ENCODE data around the gene CYGB.

Gene CYGB

DNA sequence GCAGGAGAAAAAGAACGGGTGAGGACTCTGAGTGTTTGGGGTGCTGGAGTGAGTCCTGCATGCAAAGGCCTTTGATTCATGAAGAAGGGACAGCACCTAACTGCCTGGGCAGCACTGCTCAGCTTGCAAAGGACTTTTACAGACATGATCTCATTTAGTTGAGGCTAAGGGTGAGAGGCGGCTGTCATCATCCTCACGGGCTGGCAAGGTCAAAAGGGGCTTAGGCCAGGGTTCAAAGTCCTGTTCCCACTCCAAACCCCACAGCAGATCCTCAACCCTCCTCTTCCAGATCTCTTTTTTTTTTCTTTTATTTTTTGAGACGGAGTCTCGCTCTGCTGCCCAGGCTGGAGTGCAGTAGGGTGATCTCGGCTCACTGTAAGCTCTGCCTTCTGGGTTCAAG lies 41.0 kb downstream of the CYGB start:
- H3K4me1 ChIP-seq (ENCODE audit: control insufficient read depth in 1 of 2, insufficient read depth in 1 of 2, low read depth in 1 of 2, low read length in 1 of 2), result peaks cover 69 to 70% of the 10 kb centered on the region in 2 experiments
- no peaks in the 10 kb centered on the region for H3K36me3 ChIP-seq
- H3K9me3 ChIP-seq, result no peaks in the 10 kb centered on the region
- no peak overlapping the region for H3K4me3 ChIP-seq (ENCODE audit: low read depth in 1 of 2, low read length in 1 of 2)
- no peaks in the 10 kb centered on the region for H3K27me3 ChIP-seq
- H3K27ac ChIP-seq, result no peak overlapping the region
- TF ChIP-seq, protein P1, sequence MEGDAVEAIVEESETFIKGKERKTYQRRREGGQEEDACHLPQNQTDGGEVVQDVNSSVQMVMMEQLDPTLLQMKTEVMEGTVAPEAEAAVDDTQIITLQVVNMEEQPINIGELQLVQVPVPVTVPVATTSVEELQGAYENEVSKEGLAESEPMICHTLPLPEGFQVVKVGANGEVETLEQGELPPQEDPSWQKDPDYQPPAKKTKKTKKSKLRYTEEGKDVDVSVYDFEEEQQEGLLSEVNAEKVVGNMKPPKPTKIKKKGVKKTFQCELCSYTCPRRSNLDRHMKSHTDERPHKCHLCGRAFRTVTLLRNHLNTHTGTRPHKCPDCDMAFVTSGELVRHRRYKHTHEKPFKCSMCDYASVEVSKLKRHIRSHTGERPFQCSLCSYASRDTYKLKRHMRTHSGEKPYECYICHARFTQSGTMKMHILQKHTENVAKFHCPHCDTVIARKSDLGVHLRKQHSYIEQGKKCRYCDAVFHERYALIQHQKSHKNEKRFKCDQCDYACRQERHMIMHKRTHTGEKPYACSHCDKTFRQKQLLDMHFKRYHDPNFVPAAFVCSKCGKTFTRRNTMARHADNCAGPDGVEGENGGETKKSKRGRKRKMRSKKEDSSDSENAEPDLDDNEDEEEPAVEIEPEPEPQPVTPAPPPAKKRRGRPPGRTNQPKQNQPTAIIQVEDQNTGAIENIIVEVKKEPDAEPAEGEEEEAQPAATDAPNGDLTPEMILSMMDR (IDR thresholded peaks at IDR 0.05), result no peak

DNA sequence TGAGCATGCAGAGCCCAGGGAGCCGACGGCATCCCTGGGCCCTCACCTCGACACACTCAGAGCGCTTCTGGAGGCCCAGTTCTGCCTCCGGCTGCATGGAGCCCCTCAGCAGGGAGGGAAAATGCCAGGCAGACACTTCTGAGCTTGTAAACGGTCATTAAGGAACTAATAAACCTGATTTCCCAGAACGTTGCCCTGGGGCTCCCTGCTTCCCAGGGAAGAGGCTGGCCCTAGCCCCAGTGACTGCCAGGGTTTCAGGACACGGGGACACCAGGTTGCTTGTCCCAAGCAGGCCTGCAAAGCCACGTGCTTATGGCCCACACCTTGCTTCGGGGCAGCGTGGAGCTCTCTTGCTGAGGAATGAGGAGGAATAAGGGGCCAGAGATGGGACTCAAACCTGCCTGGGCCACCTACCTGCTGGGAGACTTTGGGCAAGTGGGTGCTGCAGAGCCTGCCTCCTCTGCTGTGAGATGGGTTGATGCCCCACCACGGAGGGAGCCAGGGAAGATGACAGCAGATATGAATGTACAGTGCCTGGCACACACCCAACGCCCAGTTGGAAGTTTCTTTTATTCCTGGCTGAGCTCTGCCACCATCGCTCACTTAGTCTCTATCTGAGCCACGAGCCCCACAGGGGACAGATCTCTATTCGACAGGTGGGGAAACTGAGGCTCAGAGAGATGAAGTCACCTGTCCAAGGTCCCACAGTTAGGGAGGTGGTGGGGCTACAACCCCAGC lies 41.7 kb downstream of the CYGB start:
- Histone ChIP-seq H3K4me3 (ENCODE audit: low read depth in 1 of 2, low read length in 1 of 2) (no peak overlapping the region), H3K4me1 (ENCODE audit: control insufficient read depth in 1 of 2, insufficient read depth in 1 of 2, low read depth in 1 of 2, low read length in 1 of 2) (peaks cover 69 to 74% of the 10 kb centered on the region in 2 experiments), H3K27me3 (no peaks in the 10 kb centered on the region), H3K27ac (peak overlapping the region; percentile 98), H3K36me3 (no peaks in the 10 kb centered on the region), H3K9me3 (no peaks in the 10 kb centered on the region)
- TF ChIP-seq, protein P1 (IDR thresholded peaks at IDR 0.05), result no peak

DNA sequence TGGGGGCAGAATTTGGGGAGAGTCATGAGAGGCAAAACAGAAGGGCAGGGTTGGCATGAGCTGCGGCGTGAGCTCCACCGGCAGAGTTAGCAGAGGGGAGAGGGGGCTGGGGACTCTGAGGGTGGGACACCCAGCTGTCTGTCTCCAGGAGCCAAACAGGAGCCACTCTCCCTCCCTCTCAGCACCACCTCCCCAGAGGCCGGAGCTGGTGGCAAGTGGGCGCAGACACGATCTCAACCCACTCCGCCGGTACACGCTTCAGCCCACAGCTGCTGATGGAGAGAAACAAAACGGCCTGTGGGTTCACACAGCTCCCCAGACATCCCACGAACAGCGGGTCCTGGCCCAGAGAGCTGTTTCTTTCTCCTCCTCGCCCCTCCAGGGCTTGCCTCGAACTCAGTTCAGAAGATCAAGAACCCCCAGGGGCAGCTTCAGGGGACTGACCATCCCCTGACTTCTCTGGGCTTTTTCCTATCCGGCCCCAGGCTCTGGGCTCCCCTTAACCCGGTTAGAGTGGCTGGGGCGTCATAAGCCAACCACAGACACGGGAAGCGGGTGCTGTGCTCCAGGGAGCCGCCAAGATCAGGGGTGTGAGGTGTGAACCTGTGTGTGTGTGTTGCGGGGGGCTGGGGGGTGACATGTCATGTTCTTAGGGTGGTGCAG lies 43.9 kb downstream of the CYGB start:
- H3K27me3 ChIP-seq, result no peaks in the 10 kb centered on the region
- no peaks in the 10 kb centered on the region for H3K9me3 ChIP-seq
- H3K4me3 ChIP-seq (ENCODE audit: low read depth in 1 of 2, low read length in 1 of 2), result peak overlapping the region; percentile 59 to 62
- TF ChIP-seq, protein P1 (IDR thresholded peaks at IDR 0.05), result no peak
- H3K4me1 ChIP-seq (ENCODE audit: control insufficient read depth in 1 of 2, insufficient read depth in 1 of 2, low read depth in 1 of 2, low read length in 1 of 2), result peaks cover 65 to 67% of the 10 kb centered on the region in 2 experiments
- no peaks in the 10 kb centered on the region for H3K36me3 ChIP-seq
- H3K27ac ChIP-seq, result peak overlapping the region; percentile 98

DNA sequence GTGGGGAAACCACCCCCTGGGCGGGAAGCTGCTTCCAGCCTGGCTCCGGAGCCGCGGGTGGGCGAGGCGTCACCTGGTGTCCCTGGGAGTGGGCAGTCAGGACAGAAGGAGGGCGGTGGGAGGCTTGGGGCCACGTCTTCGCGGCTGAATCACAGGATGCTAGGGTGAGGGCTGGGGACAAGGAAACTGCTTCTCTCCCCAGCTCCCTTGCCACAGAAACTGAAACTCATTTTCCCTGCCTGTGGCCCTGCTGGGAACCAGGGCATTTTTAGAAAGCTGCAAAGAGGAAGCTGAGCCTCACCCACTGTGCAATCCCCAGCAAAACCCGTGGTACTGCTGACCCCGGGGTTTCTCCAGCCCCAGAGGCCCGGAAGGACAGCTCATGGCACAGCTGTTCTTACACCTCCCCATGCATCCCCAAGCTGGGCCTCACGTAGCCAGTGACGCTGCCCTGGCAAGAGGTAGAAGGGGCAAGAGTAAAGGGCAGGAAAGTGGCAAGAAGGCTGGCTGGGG lies 44.5 kb downstream of the CYGB start:
- TF ChIP-seq, protein P1 (IDR thresholded peaks at IDR 0.05), result peak; percentile 47
- Histone ChIP-seq H3K36me3 (no peaks in the 10 kb centered on the region), H3K4me3 (ENCODE audit: low read depth in 1 of 2, low read length in 1 of 2) (peak overlapping the region; percentile 59 to 62), H3K9me3 (no peaks in the 10 kb centered on the region), H3K4me1 (ENCODE audit: control insufficient read depth in 1 of 2, insufficient read depth in 1 of 2, low read depth in 1 of 2, low read length in 1 of 2) (peaks cover 61 to 63% of the 10 kb centered on the region in 2 experiments), H3K27ac (peak overlapping the region; percentile 98), H3K27me3 (no peaks in the 10 kb centered on the region)

DNA sequence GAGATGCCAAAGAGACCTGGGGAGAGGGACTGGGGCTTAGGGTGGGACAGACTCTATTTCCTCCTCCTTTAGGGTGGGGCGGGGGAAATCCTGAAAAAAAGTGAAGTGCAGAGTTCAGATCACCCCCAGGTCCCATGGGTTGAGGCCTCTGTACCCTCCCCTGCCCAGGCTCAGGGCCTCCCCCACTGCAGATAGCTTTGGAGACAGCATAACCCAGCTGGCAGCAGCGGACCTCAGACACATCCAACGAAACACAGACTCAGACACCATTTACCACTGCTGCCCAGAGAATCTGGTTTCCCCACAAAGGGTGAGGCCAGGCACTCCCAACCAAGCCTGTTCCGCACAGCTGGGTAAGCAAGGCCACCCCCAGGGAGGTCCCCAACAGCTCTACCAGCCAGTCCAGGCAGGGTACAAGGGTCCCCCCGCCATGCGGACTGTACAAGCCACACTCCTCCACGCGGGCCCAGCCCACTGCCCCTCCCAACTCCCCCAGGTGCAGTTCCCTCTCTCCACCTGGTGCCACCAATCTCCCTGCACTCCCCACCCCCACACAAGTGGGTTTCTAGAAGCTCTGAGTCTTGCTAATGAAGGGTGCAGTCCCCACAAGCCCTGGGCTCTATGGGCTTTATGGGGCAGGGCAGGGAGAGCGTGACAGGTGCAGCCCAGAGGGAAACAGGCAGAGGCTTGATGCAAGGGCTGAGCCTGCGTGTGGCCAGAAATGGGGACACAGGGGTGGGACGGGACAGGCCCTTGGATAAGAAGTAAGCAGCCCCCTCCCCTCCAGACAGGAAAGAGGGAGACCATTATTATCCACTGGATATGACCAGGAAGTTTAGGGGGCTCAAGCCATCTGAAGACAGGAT lies 45.2 kb downstream of the CYGB start:
- Histone ChIP-seq H3K27ac (peak overlapping the region; percentile 98), H3K36me3 (peaks cover 6% of the 10 kb centered on the region), H3K4me3 (ENCODE audit: low read depth in 1 of 2, low read length in 1 of 2) (peak overlapping the region; percentile 59 to 62), H3K27me3 (no peaks in the 10 kb centered on the region), H3K4me1 (ENCODE audit: control insufficient read depth in 1 of 2, insufficient read depth in 1 of 2, low read depth in 1 of 2, low read length in 1 of 2) (peaks cover 61 to 63% of the 10 kb centered on the region in 2 experiments), H3K9me3 (no peaks in the 10 kb centered on the region)
- TF ChIP-seq, protein P1 (IDR thresholded peaks at IDR 0.05), result no peak
